IMR-90 (cell line): Measurements from ENCODE around the gene ABCC5.

Experiments used
- BHLHE40 ChIP-seq: fragments of 150-350 bp; IDR thresholded peaks from 2 replicates; pipeline ENCODE4 v1.6.1; 2016; ENCODE audit warnings: mild to moderate bottlenecking, low read depth, low read length
- CEBPB ChIP-seq: IDR thresholded peaks from 2 replicates; pipeline ENCODE4 v1.6.1; 2012; ENCODE audit warnings: low read depth, low read length, improper control_type of control experiment
- CTCF ChIP-seq: conservative IDR thresholded peaks from 2 replicates; pipeline ENCODE4 v1.5.1; 2012; ENCODE audit warnings: mild to moderate bottlenecking, low read depth, low read length, improper control_type of control experiment
- POLR2A ChIP-seq: IDR thresholded peaks from 2 replicates; pipeline ENCODE4 v1.6.1; 2012; ENCODE audit warnings: mild to moderate bottlenecking, low read depth, low read length
- RAD21 ChIP-seq: IDR thresholded peaks from 2 replicates; pipeline ENCODE4 v1.6.1; 2012; ENCODE audit warnings: low read length, improper control_type of control experiment

DNA sequence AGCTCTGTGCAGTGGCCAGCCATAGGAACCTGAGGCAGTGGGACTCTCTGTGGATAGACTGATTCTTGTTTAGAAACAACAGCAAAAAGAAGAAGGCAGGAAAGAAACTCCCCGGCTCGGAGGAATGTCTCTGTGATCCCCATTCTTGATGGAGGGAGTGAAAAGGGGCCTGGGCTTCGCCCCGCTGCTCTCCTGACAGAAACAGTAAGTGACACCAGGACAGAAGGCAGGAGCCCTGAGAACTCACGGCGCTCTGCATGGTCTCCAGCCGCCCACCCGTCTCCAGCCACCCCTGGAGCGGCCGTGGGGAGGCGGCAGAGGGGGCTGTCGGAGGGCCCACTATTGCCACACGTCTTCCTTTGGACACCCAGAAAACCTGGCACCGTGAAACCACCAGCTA lies 97.3 kb downstream of the ABCC5 start:
- no peak for TF ChIP-seq CEBPB
- TF ChIP-seq CTCF: no peak
- TF ChIP-seq RAD21: no peak
- TF ChIP-seq POLR2A: no peak
- TF ChIP-seq BHLHE40: no peak
